ENCODE data around the gene SPRN. TPM values are rescaled to one million over a fixed set of nuclear protein-coding genes. Genes with fewer than 3 reads are reported as not detected.

Gene SPRN
- total RNA-seq, 1 donor from 2014 or later, result 2.0 TPM

GRCh38 chr10:133396035-133396624, 28.3 kb downstream of the SPRN start:
- Mint-ChIP-seq H3K4me1 (ENCODE audit: low read depth, unreplicated experiment) (peaks cover 4% of the 10 kb centered on the region), H3K27ac (ENCODE audit: unreplicated experiment) (peak overlapping the region; percentile 35), H3K36me3 (ENCODE audit: unreplicated experiment) (no peaks in the 10 kb centered on the region), H3K4me3 (ENCODE audit: unreplicated experiment) (peak overlapping the region; percentile 97), H3K9me3 (ENCODE audit: unreplicated experiment) (peaks cover 7% of the 10 kb centered on the region), H3K27me3 (ENCODE audit: unreplicated experiment) (no peaks in the 10 kb centered on the region)
- DNase-seq, result no peak
- TF ChIP-seq CTCF (IDR thresholded peaks at IDR 0.05; ENCODE audit: partially characterized antibody, unreplicated experiment), result no peak

- H3K36me3 Mint-ChIP-seq (ENCODE audit: unreplicated experiment), result no peaks in the 10 kb centered on the region
- DNase-seq, result no peak
- peak overlapping the region; percentile 97 for H3K4me3 Mint-ChIP-seq (ENCODE audit: unreplicated experiment)
- H3K27me3 Mint-ChIP-seq (ENCODE audit: unreplicated experiment), result no peaks in the 10 kb centered on the region
- TF ChIP-seq CTCF (IDR thresholded peaks at IDR 0.05; ENCODE audit: partially characterized antibody, unreplicated experiment), result no peak
- peak overlapping the region; percentile 97 for H3K27ac Mint-ChIP-seq (ENCODE audit: unreplicated experiment)
- H3K9me3 Mint-ChIP-seq (ENCODE audit: unreplicated experiment), result peaks cover 7% of the 10 kb centered on the region
- H3K4me1 Mint-ChIP-seq (ENCODE audit: low read depth, unreplicated experiment), result peaks cover 4% of the 10 kb centered on the region
Observed at GRCh38 chr10:133394801-133395221, 29.6 kb downstream of the SPRN start.

- peak within 1 kb of the TSS; percentile 97 for H3K4me3 Mint-ChIP-seq (ENCODE audit: unreplicated experiment)
- DNase-seq, result peak; percentile 99
- peak within 1 kb of the TSS; percentile 97 for H3K27ac Mint-ChIP-seq (ENCODE audit: unreplicated experiment)
- no peak for TF ChIP-seq CTCF (IDR thresholded peaks at IDR 0.05; ENCODE audit: partially characterized antibody, unreplicated experiment)
- H3K9me3 Mint-ChIP-seq (ENCODE audit: unreplicated experiment), result peaks cover 7% of the 10 kb centered on the region
- H3K27me3 Mint-ChIP-seq (ENCODE audit: unreplicated experiment), result no peaks in the 10 kb centered on the region
- H3K36me3 Mint-ChIP-seq (ENCODE audit: unreplicated experiment), result no peaks in the 10 kb centered on the region
- H3K4me1 Mint-ChIP-seq (ENCODE audit: low read depth, unreplicated experiment), result peaks cover 4% of the 10 kb centered on the region
Observed at GRCh38 chr10:133394064-133394663, 30.3 kb downstream of the SPRN start, which contains the start of gene MTG1. Gene MTG1, plus strand, starts transcription at chr10:133394157. Its CDS starts 64 bp downstream, at chr10:133394221.

GRCh38 chr10:133393401-133394063, 30.9 kb downstream of the SPRN start:
- TF ChIP-seq CTCF (IDR thresholded peaks at IDR 0.05; ENCODE audit: partially characterized antibody, unreplicated experiment), result no peak
- Mint-ChIP-seq H3K36me3 (ENCODE audit: unreplicated experiment) (no peaks in the 10 kb centered on the region), H3K9me3 (ENCODE audit: unreplicated experiment) (peaks cover 7% of the 10 kb centered on the region), H3K4me1 (ENCODE audit: low read depth, unreplicated experiment) (peaks cover 4% of the 10 kb centered on the region), H3K4me3 (ENCODE audit: unreplicated experiment) (peak overlapping the region; percentile 79), H3K27ac (ENCODE audit: unreplicated experiment) (peak overlapping the region; percentile 48), H3K27me3 (ENCODE audit: unreplicated experiment) (no peaks in the 10 kb centered on the region)
- DNase-seq, result no peak
